GM23338 (cell line): ENCODE measurements around the gene SIL1.
"Not testable (repeated sequence)": the region's sequence is repeated elsewhere in the genome, so short reads cannot be mapped to it uniquely, and the experiment has no call there.

ENCODE experiments used
- EZH2 ChIP-seq: fragments of 200-600 bp; sonication (generic); IDR thresholded peaks from one replicate; pipeline ENCODE4 v1.8.0; 2017; ENCODE audit warnings: antibody characterized with exemption, mild to moderate bottlenecking, low read depth; ENCODE audit not compliant: unreplicated experiment
- EZH2phosphoT487 ChIP-seq: fragments of 200-600 bp; sonication (generic); IDR thresholded peaks from one replicate; pipeline ENCODE4 v1.8.1; 2018; ENCODE audit warnings: antibody characterized with exemption; ENCODE audit not compliant: unreplicated experiment
- JUNB ChIP-seq: IDR thresholded peaks from one replicate; pipeline ENCODE4 v1.6.1; 2016; ENCODE audit warnings: antibody characterized with exemption; ENCODE audit not compliant: unreplicated experiment
- NANOG ChIP-seq: IDR thresholded peaks from 2 replicates; pipeline ENCODE4 v1.6.1; 2016; ENCODE audit warnings: antibody characterized with exemption, borderline replicate concordance
- POLR2AphosphoS5 ChIP-seq: IDR thresholded peaks from 2 replicates; pipeline ENCODE4 v1.6.1; 2016; ENCODE audit warnings: antibody characterized with exemption, low read depth
- TF ChIP-seq, protein P1 (sequence below), 2 experiments: fragments of 200-600 bp in 1 of 2; sonication (generic) in 1 of 2; conservative IDR thresholded peaks; 2 replicates each; pipeline versions ENCODE4 v1.5.1 to v1.6.1; 2016 to 2017; ENCODE audit warnings: antibody characterized with exemption in 2 of 2, low read depth in 2 of 2, mild to moderate bottlenecking in 2 of 2, moderate library complexity in 1 of 2

DNA sequence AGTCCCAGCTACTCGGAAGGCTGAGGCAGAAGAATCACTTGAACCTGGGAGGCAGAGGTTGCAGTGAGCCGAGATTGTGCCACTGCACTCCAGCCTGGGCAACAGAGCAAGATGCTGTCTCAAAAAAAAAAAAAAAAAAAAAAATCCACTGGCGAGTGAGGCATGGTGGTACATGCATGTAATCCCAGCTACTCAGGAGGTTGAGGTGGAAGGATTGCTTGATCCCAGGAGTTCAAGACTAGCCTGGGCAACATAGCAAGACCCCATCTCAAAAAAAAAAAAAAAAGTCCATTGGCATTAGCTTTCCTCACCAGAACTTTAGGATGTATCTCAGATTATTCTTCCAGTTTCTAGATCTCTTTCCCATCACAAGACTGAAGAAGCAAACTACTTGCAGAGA lies 6.2 kb downstream of the SIL1 start:
- TF ChIP-seq, protein P1, sequence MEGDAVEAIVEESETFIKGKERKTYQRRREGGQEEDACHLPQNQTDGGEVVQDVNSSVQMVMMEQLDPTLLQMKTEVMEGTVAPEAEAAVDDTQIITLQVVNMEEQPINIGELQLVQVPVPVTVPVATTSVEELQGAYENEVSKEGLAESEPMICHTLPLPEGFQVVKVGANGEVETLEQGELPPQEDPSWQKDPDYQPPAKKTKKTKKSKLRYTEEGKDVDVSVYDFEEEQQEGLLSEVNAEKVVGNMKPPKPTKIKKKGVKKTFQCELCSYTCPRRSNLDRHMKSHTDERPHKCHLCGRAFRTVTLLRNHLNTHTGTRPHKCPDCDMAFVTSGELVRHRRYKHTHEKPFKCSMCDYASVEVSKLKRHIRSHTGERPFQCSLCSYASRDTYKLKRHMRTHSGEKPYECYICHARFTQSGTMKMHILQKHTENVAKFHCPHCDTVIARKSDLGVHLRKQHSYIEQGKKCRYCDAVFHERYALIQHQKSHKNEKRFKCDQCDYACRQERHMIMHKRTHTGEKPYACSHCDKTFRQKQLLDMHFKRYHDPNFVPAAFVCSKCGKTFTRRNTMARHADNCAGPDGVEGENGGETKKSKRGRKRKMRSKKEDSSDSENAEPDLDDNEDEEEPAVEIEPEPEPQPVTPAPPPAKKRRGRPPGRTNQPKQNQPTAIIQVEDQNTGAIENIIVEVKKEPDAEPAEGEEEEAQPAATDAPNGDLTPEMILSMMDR (conservative IDR thresholded peaks at IDR 0.05; ENCODE audit: low read depth in 2 of 2) = not testable (repeated sequence)
- not testable (repeated sequence) for TF ChIP-seq POLR2AphosphoS5, EZH2, NANOG, JUNB, EZH2phosphoT487
